HG03135 (cell line): ENCODE measurements around the gene MYOT.
"Not testable (repeated sequence)": the region's sequence is repeated elsewhere in the genome, so short reads cannot be mapped to it uniquely, and the experiment has no call there.

Source experiments
- ATAC-seq: cut with Tn5 transposase; IDR thresholded peaks from one replicate; pipeline ENCODE4 v1.9.1; 2021; ENCODE audit warnings: mild to moderate bottlenecking, moderate library complexity; ENCODE audit not compliant: unreplicated experiment

The MYOT gene

GRCh38 chr5:137853165-137853564 is 14.5 kb upstream of the MYOT start:
- ATAC-seq, result not testable (repeated sequence)

- ATAC-seq, result no peak
These were observed 11.5 kb upstream of the MYOT start for GRCh38 chr5:137856201-137856600.

- ATAC-seq, result no peak
These were observed 10.5 kb upstream of the MYOT start for GRCh38 chr5:137856916-137857862.

DNA sequence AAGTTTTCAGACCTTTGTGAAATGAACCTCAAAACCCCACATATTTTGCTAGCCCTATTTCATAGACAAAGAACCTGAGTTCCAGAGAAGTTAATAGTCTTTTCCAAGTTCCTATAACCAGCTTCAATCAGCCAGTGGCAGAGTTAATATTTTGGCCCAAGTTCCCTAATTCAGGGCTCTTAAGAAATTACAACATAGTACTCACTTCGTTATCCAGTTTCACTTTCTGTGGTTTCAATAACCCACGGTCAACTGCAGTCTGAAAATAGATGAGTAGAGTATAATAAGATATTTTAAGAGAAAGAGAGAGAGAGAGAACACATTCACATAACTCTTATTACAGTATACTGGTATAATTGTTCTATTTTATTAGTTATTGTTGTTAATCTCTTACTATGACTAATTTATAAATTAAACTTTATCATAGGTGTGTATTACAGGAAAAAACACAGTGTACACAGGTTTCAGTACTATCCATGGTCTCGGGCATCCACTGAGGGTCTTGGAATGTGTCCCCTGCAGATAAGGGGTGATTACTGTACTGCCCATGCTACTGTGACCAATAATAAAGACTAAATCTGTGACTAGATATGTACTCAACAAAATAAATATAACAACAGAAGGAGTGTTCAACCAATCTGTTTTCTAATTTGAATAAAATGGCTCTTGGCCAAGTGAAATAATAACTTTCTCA is 9.3 kb upstream of the MYOT start:
- ATAC-seq, result peak; percentile 76

- no peak for ATAC-seq
These were observed 8.7 kb upstream of the MYOT start for GRCh38 chr5:137858954-137859353.

DNA sequence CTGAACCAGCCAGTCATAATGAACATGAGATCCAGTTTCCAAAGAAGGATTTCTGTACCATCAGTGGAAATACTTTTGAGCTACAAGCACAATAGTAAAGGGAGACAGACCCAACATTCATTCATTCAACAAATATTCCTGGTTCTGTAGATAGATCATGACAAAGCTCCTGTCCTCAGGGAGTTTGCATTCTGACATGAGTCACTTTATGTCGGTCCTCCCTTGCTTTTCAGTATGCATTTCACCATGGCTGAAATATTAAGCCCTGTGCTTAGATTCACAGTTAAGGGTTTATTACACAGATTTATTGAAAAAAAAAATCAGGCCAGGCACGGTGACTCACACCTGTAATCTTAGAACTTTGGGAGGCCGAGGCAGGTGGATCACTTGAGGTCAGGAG is 5.4 kb upstream of the MYOT start:
- no peak for ATAC-seq

DNA sequence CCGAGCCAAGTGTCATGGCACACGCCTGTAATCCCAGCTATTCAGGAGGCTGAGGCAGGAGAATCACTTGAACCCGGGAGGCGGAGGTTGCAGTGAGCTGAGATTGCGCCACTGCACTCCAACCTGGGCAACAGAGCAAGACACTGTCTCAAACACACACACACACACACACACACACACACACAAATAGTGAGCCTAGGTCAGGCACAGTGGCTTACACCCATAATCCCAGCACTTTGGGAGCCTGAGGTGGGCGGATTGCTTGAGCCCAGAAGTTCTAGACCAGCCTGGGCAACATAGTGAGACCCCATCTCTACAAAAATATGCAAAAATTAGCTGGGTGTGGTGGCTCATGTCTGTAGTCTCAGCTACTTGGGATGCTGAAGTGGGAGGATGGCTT is 4.0 kb upstream of the MYOT start:
- not testable (repeated sequence) for ATAC-seq

GRCh38 chr5:137866541-137867388 is 895 bp upstream of the MYOT start:
- ATAC-seq, result no peak

GRCh38 chr5:137870647-137871339 is 3.1 kb downstream of the MYOT start:
- ATAC-seq, result no peak

GRCh38 chr5:137871571-137871970 is 3.9 kb downstream of the MYOT start:
- no peak for ATAC-seq

- ATAC-seq, result no peak
These were observed 4.8 kb downstream of the MYOT start for GRCh38 chr5:137872466-137872865.

- ATAC-seq, result no peak
These were observed 8.4 kb downstream of the MYOT start for GRCh38 chr5:137876101-137876500.

DNA sequence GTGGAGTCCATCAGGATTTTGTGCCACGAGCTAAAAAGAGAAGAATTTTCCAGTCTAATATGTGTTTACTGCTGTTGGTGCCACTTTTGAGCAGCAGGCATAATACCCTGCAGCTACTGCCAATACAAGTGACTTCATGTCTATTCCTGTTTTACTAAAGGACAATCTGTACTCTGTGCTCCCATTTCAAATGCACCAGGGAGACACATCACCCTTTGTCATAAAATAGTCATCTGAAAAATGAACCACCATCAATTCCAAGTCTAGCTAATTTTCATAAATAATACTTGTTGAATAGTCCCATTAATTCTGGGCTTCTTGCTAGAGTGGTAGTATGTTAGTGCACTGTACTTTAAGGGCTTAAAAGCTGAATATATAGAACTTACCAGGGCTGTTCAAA is 12.7 kb downstream of the MYOT start:
- ATAC-seq, result no peak

DNA sequence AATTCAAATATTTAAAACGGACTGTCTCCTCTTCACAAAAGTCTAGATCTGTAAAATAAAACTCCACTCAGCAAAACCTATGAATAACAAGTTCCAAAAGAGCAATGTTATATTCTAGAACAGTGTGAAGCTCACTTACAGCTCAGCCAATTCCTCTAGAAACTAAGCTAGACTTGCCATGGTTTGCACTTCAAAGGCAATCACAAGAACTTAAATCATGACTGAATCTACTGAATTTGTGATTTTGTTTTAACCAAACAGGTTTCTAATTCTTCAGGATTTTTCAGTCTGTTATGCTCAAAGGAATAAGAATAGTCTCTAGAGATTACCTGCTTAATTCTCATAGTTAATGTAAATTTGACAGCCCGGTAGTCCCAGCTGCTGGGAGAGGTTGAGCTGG is 20.2 kb downstream of the MYOT start:
- no peak for ATAC-seq

GRCh38 chr5:137888466-137888862 is 20.8 kb downstream of the MYOT start:
- peak; percentile 5 for ATAC-seq

- peak; percentile 94 for ATAC-seq
These were observed 21.5 kb downstream of the MYOT start, which contains the start of gene PKD2L2 for GRCh38 chr5:137888863-137889759. TSS of gene PKD2L2 (plus strand) at chr5:137889457. CDS start at chr5:137889492, 35 bp downstream.

DNA sequence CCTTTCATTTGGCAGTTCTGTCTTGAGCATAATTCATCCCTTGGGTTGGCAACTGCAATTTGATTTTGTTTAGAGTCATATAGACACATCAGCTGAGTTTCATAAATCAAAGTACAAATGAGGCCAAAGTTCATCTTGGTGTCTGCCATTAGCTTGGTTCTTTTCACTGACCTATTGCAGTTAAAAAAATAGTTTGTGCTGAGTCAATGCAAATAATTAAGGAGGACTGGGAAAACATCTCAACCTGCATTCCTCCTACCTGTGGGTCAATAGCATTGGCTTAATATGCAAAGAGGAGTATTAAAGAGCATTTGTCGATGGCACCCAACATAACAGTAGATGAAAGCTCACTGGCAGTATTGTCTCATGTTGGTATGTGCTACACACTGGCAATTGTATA is 23.2 kb downstream of the MYOT start:
- ATAC-seq, result no peak

DNA sequence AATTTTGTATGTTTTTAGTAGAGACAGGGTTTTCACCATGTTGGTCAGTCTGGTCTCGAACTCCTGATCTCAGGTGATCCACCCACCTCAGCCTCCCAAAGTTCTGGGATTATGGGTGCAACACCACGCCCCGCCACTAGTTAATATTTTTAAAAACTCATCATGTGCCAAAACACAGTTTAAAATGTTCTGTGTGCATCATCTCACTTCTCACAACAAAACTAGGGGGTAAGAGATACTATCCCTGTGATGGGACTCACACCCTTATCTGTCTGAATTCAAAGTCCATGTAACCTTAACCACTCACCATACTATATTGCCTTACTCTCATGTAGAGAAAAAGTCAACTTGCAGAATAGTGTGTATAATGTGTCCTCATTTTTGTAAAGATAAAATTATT is 24.2 kb downstream of the MYOT start:
- no peak for ATAC-seq

GRCh38 chr5:137894586-137894985 is 26.9 kb downstream of the MYOT start:
- ATAC-seq, result no peak
